DMS53 treated with DMSO at 0.1 percent for 48 hours (cell line): Measurements from ENCODE around the gene SWAP70.
"Not testable (repeated sequence)": the region's sequence is repeated elsewhere in the genome, so short reads cannot be mapped to it uniquely, and the experiment has no call there.

Experiments used
- DNase-seq: peaks from one replicate; lab custom pipeline; 2025; ENCODE audit not compliant: unreplicated experiment; lab: John Stamatoyannopoulos, UW

The SWAP70 gene

GRCh38 chr11:9691865-9692264 lies 28.0 kb downstream of the SWAP70 start:
- no peak for DNase-seq

GRCh38 chr11:9692691-9693090 lies 28.8 kb downstream of the SWAP70 start:
- no peak for DNase-seq

- DNase-seq = no peak
These were observed 30.1 kb downstream of the SWAP70 start for GRCh38 chr11:9693801-9694553.

GRCh38 chr11:9695228-9695627 lies 31.4 kb downstream of the SWAP70 start:
- not testable (repeated sequence) for DNase-seq

GRCh38 chr11:9697766-9698165 lies 33.9 kb downstream of the SWAP70 start:
- DNase-seq = no peak

- DNase-seq = no peak
These were observed 36.4 kb downstream of the SWAP70 start for GRCh38 chr11:9700105-9700801.

GRCh38 chr11:9701799-9702198 lies 37.9 kb downstream of the SWAP70 start:
- DNase-seq = no peak

- no peak for DNase-seq
These were observed 39.4 kb downstream of the SWAP70 start for GRCh38 chr11:9703280-9703679.

GRCh38 chr11:9704037-9704436 lies 40.2 kb downstream of the SWAP70 start:
- no peak for DNase-seq

- no peak for DNase-seq
These were observed 40.7 kb downstream of the SWAP70 start for GRCh38 chr11:9704620-9705019.

GRCh38 chr11:9705361-9705760 lies 41.5 kb downstream of the SWAP70 start:
- DNase-seq = not testable (repeated sequence)

- DNase-seq = no peak
These were observed 44.7 kb downstream of the SWAP70 start for GRCh38 chr11:9708544-9708943.

- DNase-seq = no peak
These were observed 46.3 kb downstream of the SWAP70 start for GRCh38 chr11:9710223-9710622.

GRCh38 chr11:9710852-9711251 lies 47.0 kb downstream of the SWAP70 start:
- DNase-seq = no peak

- no peak for DNase-seq
These were observed 47.8 kb downstream of the SWAP70 start for GRCh38 chr11:9711454-9712307.

GRCh38 chr11:9714272-9714940 lies 50.5 kb downstream of the SWAP70 start:
- no peak for DNase-seq

GRCh38 chr11:9716275-9717039 lies 52.6 kb downstream of the SWAP70 start:
- no peak for DNase-seq

GRCh38 chr11:9717040-9717357 lies 53.1 kb downstream of the SWAP70 start:
- DNase-seq = no peak

GRCh38 chr11:9717719-9718118 lies 53.8 kb downstream of the SWAP70 start:
- DNase-seq = no peak

GRCh38 chr11:9718147-9718546 lies 54.3 kb downstream of the SWAP70 start:
- DNase-seq = no peak
